Endothelial cell of umbilical vein (primary cell): Measurements from ENCODE around the gene TOM1L1. TPM values are rescaled to one million over a fixed set of nuclear protein-coding genes. Genes with fewer than 3 reads are reported as not detected.

Experiments
- BruUV-seq: library from RNA; stranded (reverse); fragments of 400-500 nt; replicated peaks from 2 replicates; lab custom pipeline; 2021; lab: Mats Ljungman, UMichigan
- CTCF ChIA-PET: fragments of 300-600, 350-600 bp; sonication (Branson Sonifier 250); formaldehyde crosslinking; loops from one replicate; lab custom pipeline; 2021; ENCODE audit warnings: antibody characterized with exemption, inconsistent platforms; lab: Charles Lee
- POLR2A ChIA-PET: fragments of 300-600, 350-600 bp; sonication (Branson Sonifier 250); formaldehyde crosslinking; loops from one replicate; lab custom pipeline; 2021; ENCODE audit warnings: antibody characterized with exemption, inconsistent platforms; lab: Charles Lee
- DNase-seq: peaks from one replicate; pipeline ENCODE4 v3.0.0-alpha.2; 2011; ENCODE audit warnings: low read depth, low spot score
- FAIRE-seq: peaks from 2 replicates; lab custom pipeline; 2011; peaks lifted over from hg19 to GRCh38; lab: Jason Lieb, UNC
- H2AFZ ChIP-seq: 2 replicates; pipeline ENCODE4 v1.6.0; 2012; ENCODE audit warnings: low read depth, low read length, control low read depth, inconsistent platforms
- H3K27ac ChIP-seq: 2 replicates; pipeline ENCODE4 v1.5.1; 2011; ENCODE audit warnings: low read depth, mild to moderate bottlenecking, control low read depth, low read length, moderate library complexity; ENCODE audit not compliant: insufficient read depth
- H3K27me3 ChIP-seq, 2 experiments: 2 replicates each; pipeline versions ENCODE4 v1.6.0 to v1.6.1; 2011; ENCODE audit warnings: low read length in 2 of 2, mixed read lengths in 1 of 2; ENCODE audit not compliant: control insufficient read depth in 2 of 2, insufficient read depth in 2 of 2
- H3K36me3 ChIP-seq, 2 experiments: 2 replicates in 1 of 2; 3 replicates in 1 of 2; pipeline ENCODE4 v1.5.1; 2011; ENCODE audit warnings: low read length in 2 of 2, mild to moderate bottlenecking in 1 of 2, moderate library complexity in 1 of 2; ENCODE audit not compliant: control insufficient read depth in 2 of 2, insufficient read depth in 2 of 2; ENCODE audit errors: extremely low read depth in 1 of 2
- H3K4me1 ChIP-seq: 3 replicates; pipeline ENCODE4 v1.5.1; 2011; ENCODE audit warnings: mild to moderate bottlenecking, low read length; ENCODE audit not compliant: control insufficient read depth, insufficient read depth; ENCODE audit errors: extremely low read depth
- H3K4me2 ChIP-seq: 2 replicates; pipeline ENCODE4 v1.6.1; 2011; ENCODE audit warnings: low read length, control low read depth, mixed read lengths; ENCODE audit not compliant: insufficient read depth
- H3K4me3 ChIP-seq, 3 experiments: fragments of 200-600 bp in 1 of 3; sonication (generic), shearing (Covaris generic) in 1 of 3; replicated peaks in 1 of 3; 2 replicates each; pipeline ENCODE4 v1.5.1; 2011 to 2016; ENCODE audit warnings: control low read depth in 3 of 3, low read length in 3 of 3, mild to moderate bottlenecking in 2 of 3, inconsistent platforms in 1 of 3, low read depth in 1 of 3, moderate library complexity in 1 of 3; ENCODE audit not compliant: insufficient read depth in 1 of 3
- H3K79me2 ChIP-seq: 2 replicates; pipeline ENCODE4 v1.6.0; 2012; ENCODE audit warnings: low read length, inconsistent platforms; ENCODE audit not compliant: control insufficient read depth, insufficient read depth
- H3K9ac ChIP-seq: replicated peaks from 2 replicates; pipeline ENCODE3; 2011; ENCODE audit warnings: low read length, control low read depth; ENCODE audit not compliant: insufficient read depth; ENCODE audit errors: extremely low read depth
- H3K9me1 ChIP-seq: replicated peaks from 3 replicates; pipeline ENCODE4 v1.6.0; 2011; ENCODE audit warnings: mild to moderate bottlenecking, low read length; ENCODE audit not compliant: control insufficient read depth, insufficient read depth; ENCODE audit errors: extremely low read depth
- H3K9me3 ChIP-seq: replicated peaks from 2 replicates; pipeline ENCODE4 v1.5.1; 2012; ENCODE audit warnings: low read length, inconsistent platforms; ENCODE audit not compliant: control insufficient read depth, insufficient read depth
- H4K20me1 ChIP-seq: replicated peaks from 2 replicates; pipeline ENCODE3; 2011; ENCODE audit warnings: mild to moderate bottlenecking, low read length; ENCODE audit not compliant: control insufficient read depth, insufficient read depth; ENCODE audit errors: extremely low read depth
- CTCF ChIP-seq, 2 donors: IDR thresholded peaks; 1 replicate in 1 of 2; 2 replicates in 1 of 2; pipeline ENCODE4 v1.5.1; 2011; ENCODE audit warnings: low read length in 2 of 2, mild to moderate bottlenecking in 2 of 2, moderate library complexity in 2 of 2, control low read depth in 1 of 2, inconsistent platforms in 1 of 2, low read depth in 1 of 2; ENCODE audit not compliant: insufficient read depth in 1 of 2; ENCODE audit errors: extremely low read depth in 1 of 2
- FOS ChIP-seq: IDR thresholded peaks from 2 replicates; pipeline ENCODE4 v1.6.1; 2011; ENCODE audit warnings: mild to moderate bottlenecking, low read length, moderate library complexity, borderline replicate concordance; ENCODE audit not compliant: insufficient read depth
- GATA2 ChIP-seq: IDR thresholded peaks from 2 replicates; pipeline ENCODE4 v1.7.0; 2011; ENCODE audit warnings: low read depth, mild to moderate bottlenecking, moderate library complexity, mixed read lengths, low read length; ENCODE audit not compliant: insufficient read length, insufficient read depth
- JUN ChIP-seq: IDR thresholded peaks from 2 replicates; pipeline ENCODE4 v1.6.1; 2011; ENCODE audit warnings: borderline replicate concordance, low read depth; ENCODE audit not compliant: insufficient read length, insufficient read depth
- MYC ChIP-seq: IDR thresholded peaks from one replicate; pipeline ENCODE4 v1.6.1; 2011; ENCODE audit warnings: mild to moderate bottlenecking, low read depth, low read length
- POLR2A ChIP-seq: IDR thresholded peaks from 2 replicates; pipeline ENCODE4 v1.6.1; 2012; ENCODE audit warnings: low read depth, mild to moderate bottlenecking, control low read depth, low read length
- POLR2AphosphoS5 ChIP-seq: IDR thresholded peaks from 2 replicates; pipeline ENCODE4 v1.6.1; 2012; ENCODE audit warnings: low read depth, mild to moderate bottlenecking, control low read depth, low read length, moderate library complexity; ENCODE audit not compliant: insufficient read depth
- dilution Hi-C: fragments of 300-500 bp; cut with MboI; formaldehyde crosslinking; loops from one replicate; pipeline ENCODE4 v1.15.0; 2019; ENCODE audit warnings: low sequenced_read_pairs; ENCODE audit not compliant: extremely low pct_ligation_motif_present
- intact Hi-C: fragments of 100-400 bp; cut with micrococcal nuclease; formaldehyde crosslinking; loops from one replicate; pipeline ENCODE4 v1.10.0; 2022
- polyA plus RNA-seq, 4 experiments: library from polyadenylated mRNA; depleted of rRNA in 3 of 4; stranded (reverse) in 3 of 4; unstranded in 1 of 4; fragments of >200 nt; gene quantifications; 2 replicates each; pipeline versions ENCODE4 v1.2.1 to v1.2.3, GENCODE V29; 2011 to 2012; ENCODE audit warnings: missing spikeins in 1 of 4
- total RNA-seq: library from RNA; stranded (reverse); gene quantifications from 2 replicates; pipeline ENCODE4 v1.2.3, GENCODE V29; 2021
- TF ChIP-seq, protein P1 (sequence below): IDR thresholded peaks from 2 replicates; pipeline ENCODE4 v1.6.1; 2011; ENCODE audit not compliant: insufficient read depth, insufficient read length

TOM1L1 gene
- total and polyA plus RNA-seq, 2 donors (not counting 3 experiments of a cell fraction or from before 2014, with no cell fraction given): 0.44 to 0.60 TPM

GRCh38 chr17:54859187-54859586 is 41.5 kb upstream of the TOM1L1 start:
- H3K9me3 ChIP-seq: peaks cover 4% of the 10 kb centered on the region
- DNase-seq: no peak
- no peak overlapping the region for H2AFZ ChIP-seq
- no peaks in the 10 kb centered on the region for H3K9me1 ChIP-seq
- H3K9ac ChIP-seq: no peak overlapping the region
- intact Hi-C loops: no loop called here
- no peaks in the 10 kb centered on the region for H3K36me3 ChIP-seq
- FAIRE-seq: no peak
- no peak overlapping the region for H3K4me3 ChIP-seq
- no peaks in the 10 kb centered on the region for H3K79me2 ChIP-seq
- H3K4me2 ChIP-seq: no peak overlapping the region
- no peaks in the 10 kb centered on the region for H3K27me3 ChIP-seq
- no TSS peak for BruUV-seq
- ChIA-PET CTCF (no interaction called here), POLR2A (no interaction called here)
- TF ChIP-seq GATA2 (no peak), MYC (no peak), CTCF (IDR thresholded peaks at IDR 0.05; ENCODE audit: extremely low read depth in 1 of 2, insufficient read depth in 1 of 2, low read depth in 1 of 2, low read length in 2 of 2) (no peak), POLR2A (no peak), JUN (no peak), FOS (no peak), POLR2AphosphoS5 (no peak)
- TF ChIP-seq, protein P1, sequence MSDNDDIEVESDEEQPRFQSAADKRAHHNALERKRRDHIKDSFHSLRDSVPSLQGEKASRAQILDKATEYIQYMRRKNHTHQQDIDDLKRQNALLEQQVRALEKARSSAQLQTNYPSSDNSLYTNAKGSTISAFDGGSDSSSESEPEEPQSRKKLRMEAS: no peak
- no peaks in the 10 kb centered on the region for H3K4me1 ChIP-seq
- dilution Hi-C loops: no loop called here
- H3K27ac ChIP-seq: no peak overlapping the region
- H4K20me1 ChIP-seq: no peaks in the 10 kb centered on the region
